ENCODE data around the gene CSDE1.

DNA sequence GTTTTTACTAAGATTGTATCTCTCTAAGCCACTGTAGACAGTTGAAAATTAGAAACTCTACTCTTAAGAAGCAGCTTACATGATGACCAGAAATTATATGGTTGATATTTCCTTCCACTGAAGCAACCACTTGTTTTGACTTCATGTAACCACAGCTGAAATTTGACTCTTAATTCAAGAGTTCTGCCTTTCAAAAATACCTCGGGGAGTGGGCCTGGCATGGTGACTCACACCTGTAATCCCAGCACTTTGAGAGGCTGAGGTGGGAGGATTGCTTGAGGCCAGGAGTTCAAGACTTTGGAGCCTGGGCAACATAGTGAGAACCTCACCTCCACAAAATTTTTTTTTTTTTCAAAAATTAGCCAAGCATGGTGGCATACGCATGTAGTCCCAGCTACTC lies 66.7 kb downstream of the CSDE1 start:
- TF ChIP-seq, protein P1, sequence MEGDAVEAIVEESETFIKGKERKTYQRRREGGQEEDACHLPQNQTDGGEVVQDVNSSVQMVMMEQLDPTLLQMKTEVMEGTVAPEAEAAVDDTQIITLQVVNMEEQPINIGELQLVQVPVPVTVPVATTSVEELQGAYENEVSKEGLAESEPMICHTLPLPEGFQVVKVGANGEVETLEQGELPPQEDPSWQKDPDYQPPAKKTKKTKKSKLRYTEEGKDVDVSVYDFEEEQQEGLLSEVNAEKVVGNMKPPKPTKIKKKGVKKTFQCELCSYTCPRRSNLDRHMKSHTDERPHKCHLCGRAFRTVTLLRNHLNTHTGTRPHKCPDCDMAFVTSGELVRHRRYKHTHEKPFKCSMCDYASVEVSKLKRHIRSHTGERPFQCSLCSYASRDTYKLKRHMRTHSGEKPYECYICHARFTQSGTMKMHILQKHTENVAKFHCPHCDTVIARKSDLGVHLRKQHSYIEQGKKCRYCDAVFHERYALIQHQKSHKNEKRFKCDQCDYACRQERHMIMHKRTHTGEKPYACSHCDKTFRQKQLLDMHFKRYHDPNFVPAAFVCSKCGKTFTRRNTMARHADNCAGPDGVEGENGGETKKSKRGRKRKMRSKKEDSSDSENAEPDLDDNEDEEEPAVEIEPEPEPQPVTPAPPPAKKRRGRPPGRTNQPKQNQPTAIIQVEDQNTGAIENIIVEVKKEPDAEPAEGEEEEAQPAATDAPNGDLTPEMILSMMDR (IDR thresholded peaks at IDR 0.05) = no peak
- no peak for TF ChIP-seq POLR2A (IDR thresholded peaks at IDR 0.05)
